K562 (cell line): Measurements from ENCODE around the gene SCYL1. TPM values are rescaled to one million over a fixed set of nuclear protein-coding genes. Genes with fewer than 3 reads are reported as not detected.
A peak's percentile ranks its signal among the peaks of the same experiment; 100 is the strongest.

Source experiments
- BDP1 ChIP-seq: IDR thresholded peaks from 3 replicates; pipeline ENCODE4 v1.6.1; 2011; ENCODE audit not compliant: insufficient read length, insufficient read depth
- C11orf30 ChIP-seq: fragments of 450-650 bp; IDR thresholded peaks from 2 replicates; pipeline ENCODE4 v1.6.1; 2016; ENCODE audit warnings: low read depth, mild to moderate bottlenecking
- CEBPG ChIP-seq, 3 experiments: fragments of 200-800 bp in 1 of 3; sonication (Bioruptor generic) in 1 of 3; sonication (generic) in 1 of 3; formaldehyde crosslinking in 1 of 3; IDR thresholded peaks in 2 of 3; conservative IDR thresholded peaks in 1 of 3; 2 replicates each; pipeline versions ENCODE4 v1.6.1 to v1.8.0; 2016 to 2022; ENCODE audit warnings: missing compliant biosample characterization in 2 of 3, missing genetic modification characterization in 2 of 3, mild to moderate bottlenecking in 1 of 3, missing genetic modification reagents in 1 of 3
- GTF2A2 ChIP-seq: IDR thresholded peaks from 2 replicates; pipeline ENCODE4 v1.6.1; 2016; ENCODE audit warnings: mild to moderate bottlenecking, missing genetic modification characterization, missing compliant biosample characterization
- GTF2E2 ChIP-seq: fragments of 200-800 bp; sonication (Bioruptor generic); IDR thresholded peaks from 2 replicates; pipeline ENCODE4 v1.6.1; 2016; ENCODE audit warnings: missing genetic modification characterization, missing compliant biosample characterization
- KLF1 ChIP-seq: fragments of 450-650 bp; IDR thresholded peaks from 2 replicates; pipeline ENCODE4 v1.6.1; 2016; ENCODE audit warnings: missing genetic modification characterization, missing compliant biosample characterization
- KLF16 ChIP-seq: IDR thresholded peaks from 2 replicates; pipeline ENCODE4 v1.6.1; 2016; ENCODE audit warnings: antibody characterized with exemption
- MEIS2 ChIP-seq: fragments of 450-650 bp; IDR thresholded peaks from 2 replicates; pipeline ENCODE4 v1.6.1; 2014; ENCODE audit warnings: mild to moderate bottlenecking; ENCODE audit not compliant: partially characterized antibody
- MTF1 ChIP-seq: fragments of 250-450 bp; sonication (Bioruptor Pico); IDR thresholded peaks from 2 replicates; pipeline ENCODE4 v1.9.0; 2021; ENCODE audit warnings: moderate library complexity, mild to moderate bottlenecking, inconsistent platforms, borderline replicate concordance
- MXI1 ChIP-seq: IDR thresholded peaks from 2 replicates; pipeline ENCODE4 v1.6.1; 2011; ENCODE audit warnings: low read depth, mild to moderate bottlenecking, improper control_type of control experiment, low read length
- NCOR1 ChIP-seq: fragments of 450-650 bp; IDR thresholded peaks from 2 replicates; pipeline ENCODE4 v1.6.1; 2016; ENCODE audit warnings: mild to moderate bottlenecking, moderate library complexity
- RNF2 ChIP-seq: sonication (generic); IDR thresholded peaks from 2 replicates; pipeline ENCODE4 v1.6.1; 2016
- TRIM24 ChIP-seq, 2 experiments: fragments of 450-650 bp; IDR thresholded peaks; 2 replicates each; pipeline ENCODE4 v1.6.1; 2016
- ZNF445 ChIP-seq: fragments of 250-450 bp; sonication (Bioruptor Pico); IDR thresholded peaks from 2 replicates; pipeline ENCODE4 v1.4.0; 2020; ENCODE audit warnings: low read depth, mild to moderate bottlenecking, moderate library complexity
- ZSCAN29 ChIP-seq: fragments of 450-650 bp; IDR thresholded peaks from 2 replicates; pipeline ENCODE4 v1.6.1; 2017
- polyA plus RNA-seq, 8 experiments: library from polyadenylated mRNA; depleted of rRNA in 4 of 8; stranded (reverse) in 5 of 8; unstranded in 3 of 8; fragments of >200 nt; fragmentation: Nextera tagmentation in 2 of 8; fragmentation: Illumina TruSeq in 1 of 8; extraction: Ambion mirVana in 2 of 8; extraction: Trizol in 1 of 8; gene quantifications; 2 replicates each; pipeline versions ENCODE4 v1.2.1 to v1.2.3, GENCODE V29; 2011 to 2014; ENCODE audit warnings: inconsistent platforms in 1 of 8, missing spikeins in 1 of 8
- total RNA-seq, 7 experiments: library from RNA; depleted of rRNA in 6 of 7; stranded (reverse); fragments of >200 nt in 6 of 7; fragmentation: Illumina TruSeq in 2 of 7; extraction: Trizol in 2 of 7; gene quantifications; 2 replicates each; pipeline versions ENCODE4 v1.2.1 to v1.2.3, GENCODE V29; 2011 to 2021; ENCODE audit warnings: low replicate concordance in 1 of 7
- TF ChIP-seq, protein P1 (sequence below), 2 experiments: fragments of 250-450 bp in 1 of 2; fragments of 450-650 bp in 1 of 2; sonication (Bioruptor Pico) in 1 of 2; IDR thresholded peaks; 2 replicates each; pipeline versions ENCODE4 v1.6.1 to v1.8.0; 2016 to 2021; ENCODE audit warnings: mild to moderate bottlenecking in 2 of 2, moderate library complexity in 2 of 2, missing compliant biosample characterization in 1 of 2, missing genetic modification characterization in 1 of 2
- TF ChIP-seq, protein P2 (sequence below): fragments of 200-800 bp; sonication (Bioruptor generic); IDR thresholded peaks from 2 replicates; pipeline ENCODE4 v1.6.1; 2016; ENCODE audit warnings: missing genetic modification characterization, missing compliant biosample characterization
- TF ChIP-seq, protein P3 (sequence below): IDR thresholded peaks from 2 replicates; pipeline ENCODE4 v1.6.1; 2011; ENCODE audit not compliant: insufficient read length; ENCODE audit errors: extremely low read depth
- TF ChIP-seq, protein P4 (sequence below): fragments of 250-450 bp; sonication (Bioruptor Pico); IDR thresholded peaks from 2 replicates; pipeline ENCODE4 v1.4.0; 2020; ENCODE audit warnings: borderline replicate concordance
- TF ChIP-seq, protein P5 (sequence below): fragments of 250-450 bp; sonication (Bioruptor Pico); IDR thresholded peaks from 2 replicates; pipeline ENCODE4 v1.8.0; 2022; ENCODE audit warnings: moderate library complexity, mild to moderate bottlenecking, inconsistent platforms

SCYL1 gene
- total and polyA plus RNA-seq, 9 of the 15 experiments (the other 6 are each of a cell fraction or from before 2014, with no cell fraction given): 1.9 to 145 (median 57.6) TPM

DNA sequence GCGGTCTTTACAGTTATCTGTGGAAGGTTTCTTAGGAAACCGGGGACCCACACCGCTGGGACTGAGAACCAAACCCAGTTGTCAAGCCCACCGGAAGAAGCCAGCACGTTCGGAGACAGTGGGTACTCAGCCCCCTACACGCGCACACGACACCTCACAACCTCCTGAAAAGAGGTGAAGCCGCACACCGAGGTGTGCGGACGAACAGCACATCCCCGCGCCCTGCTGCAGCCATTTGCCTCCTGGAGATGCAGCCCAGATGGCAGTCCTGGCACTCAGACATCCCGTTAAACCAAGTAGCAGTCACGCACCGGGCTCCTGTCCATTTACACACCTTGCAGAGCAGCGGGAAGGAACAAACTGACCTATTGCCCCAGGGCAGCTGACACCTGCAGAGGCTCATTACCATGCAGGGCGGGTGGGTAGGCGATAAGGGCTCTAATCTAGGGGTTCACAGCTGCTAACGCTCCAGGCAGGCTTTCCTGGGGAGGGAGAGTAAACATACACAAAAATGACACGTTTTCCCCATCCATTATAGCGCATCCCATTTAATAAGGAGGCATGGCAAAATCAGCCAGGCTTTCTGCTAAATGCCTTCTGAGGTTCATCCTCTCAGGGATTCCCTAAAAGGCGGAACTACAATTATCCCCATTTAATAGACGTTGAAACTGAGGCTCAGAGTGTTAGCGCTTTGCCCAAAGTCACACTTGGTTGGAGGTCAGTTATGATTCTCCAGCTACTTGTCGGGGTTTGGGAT, 50.1 kb downstream of the SCYL1 start (continued):
- TF ChIP-seq, protein P1, sequence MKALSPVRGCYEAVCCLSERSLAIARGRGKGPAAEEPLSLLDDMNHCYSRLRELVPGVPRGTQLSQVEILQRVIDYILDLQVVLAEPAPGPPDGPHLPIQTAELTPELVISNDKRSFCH (CRISPR knock-in tag; IDR thresholded peaks at IDR 0.05): no peak
- TF ChIP-seq, protein P1 (tag; IDR thresholded peaks at IDR 0.05): peak; percentile 77; the same call in 1 of the 2 replicates
- TF ChIP-seq KLF1 (tag): 0 out of 2 replicates have a peak, but pooled peaks have one; percentile 22
- no peak for TF ChIP-seq BDP1
- no peak for TF ChIP-seq ZSCAN29
- no peak for TF ChIP-seq CEBPG (CRISPR knock-in tag; IDR thresholded peaks at IDR 0.05)
- TF ChIP-seq CEBPG (tag; conservative IDR thresholded peaks at IDR 0.05 in 1 of 2, IDR thresholded peaks at IDR 0.05 in 1 of 2): no peak
- TF ChIP-seq TRIM24 (IDR thresholded peaks at IDR 0.05): peak; percentile 91 to 94
- TF ChIP-seq ZNF445: no peak
- TF ChIP-seq MTF1: no peak
- no peak for TF ChIP-seq MEIS2
- TF ChIP-seq KLF16: peak; percentile 97
- peak; percentile 79; the same call in 1 of the 2 replicates for TF ChIP-seq MXI1
- TF ChIP-seq, protein P2, sequence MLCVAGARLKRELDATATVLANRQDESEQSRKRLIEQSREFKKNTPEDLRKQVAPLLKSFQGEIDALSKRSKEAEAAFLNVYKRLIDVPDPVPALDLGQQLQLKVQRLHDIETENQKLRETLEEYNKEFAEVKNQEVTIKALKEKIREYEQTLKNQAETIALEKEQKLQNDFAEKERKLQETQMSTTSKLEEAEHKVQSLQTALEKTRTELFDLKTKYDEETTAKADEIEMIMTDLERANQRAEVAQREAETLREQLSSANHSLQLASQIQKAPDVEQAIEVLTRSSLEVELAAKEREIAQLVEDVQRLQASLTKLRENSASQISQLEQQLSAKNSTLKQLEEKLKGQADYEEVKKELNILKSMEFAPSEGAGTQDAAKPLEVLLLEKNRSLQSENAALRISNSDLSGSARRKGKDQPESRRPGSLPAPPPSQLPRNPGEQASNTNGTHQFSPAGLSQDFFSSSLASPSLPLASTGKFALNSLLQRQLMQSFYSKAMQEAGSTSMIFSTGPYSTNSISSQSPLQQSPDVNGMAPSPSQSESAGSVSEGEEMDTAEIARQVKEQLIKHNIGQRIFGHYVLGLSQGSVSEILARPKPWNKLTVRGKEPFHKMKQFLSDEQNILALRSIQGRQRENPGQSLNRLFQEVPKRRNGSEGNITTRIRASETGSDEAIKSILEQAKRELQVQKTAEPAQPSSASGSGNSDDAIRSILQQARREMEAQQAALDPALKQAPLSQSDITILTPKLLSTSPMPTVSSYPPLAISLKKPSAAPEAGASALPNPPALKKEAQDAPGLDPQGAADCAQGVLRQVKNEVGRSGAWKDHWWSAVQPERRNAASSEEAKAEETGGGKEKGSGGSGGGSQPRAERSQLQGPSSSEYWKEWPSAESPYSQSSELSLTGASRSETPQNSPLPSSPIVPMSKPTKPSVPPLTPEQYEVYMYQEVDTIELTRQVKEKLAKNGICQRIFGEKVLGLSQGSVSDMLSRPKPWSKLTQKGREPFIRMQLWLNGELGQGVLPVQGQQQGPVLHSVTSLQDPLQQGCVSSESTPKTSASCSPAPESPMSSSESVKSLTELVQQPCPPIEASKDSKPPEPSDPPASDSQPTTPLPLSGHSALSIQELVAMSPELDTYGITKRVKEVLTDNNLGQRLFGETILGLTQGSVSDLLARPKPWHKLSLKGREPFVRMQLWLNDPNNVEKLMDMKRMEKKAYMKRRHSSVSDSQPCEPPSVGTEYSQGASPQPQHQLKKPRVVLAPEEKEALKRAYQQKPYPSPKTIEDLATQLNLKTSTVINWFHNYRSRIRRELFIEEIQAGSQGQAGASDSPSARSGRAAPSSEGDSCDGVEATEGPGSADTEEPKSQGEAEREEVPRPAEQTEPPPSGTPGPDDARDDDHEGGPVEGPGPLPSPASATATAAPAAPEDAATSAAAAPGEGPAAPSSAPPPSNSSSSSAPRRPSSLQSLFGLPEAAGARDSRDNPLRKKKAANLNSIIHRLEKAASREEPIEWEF: peak; percentile 71; the same call in 1 of the 2 replicates
- no peak for TF ChIP-seq GTF2A2 (tag)
- TF ChIP-seq, protein P3, sequence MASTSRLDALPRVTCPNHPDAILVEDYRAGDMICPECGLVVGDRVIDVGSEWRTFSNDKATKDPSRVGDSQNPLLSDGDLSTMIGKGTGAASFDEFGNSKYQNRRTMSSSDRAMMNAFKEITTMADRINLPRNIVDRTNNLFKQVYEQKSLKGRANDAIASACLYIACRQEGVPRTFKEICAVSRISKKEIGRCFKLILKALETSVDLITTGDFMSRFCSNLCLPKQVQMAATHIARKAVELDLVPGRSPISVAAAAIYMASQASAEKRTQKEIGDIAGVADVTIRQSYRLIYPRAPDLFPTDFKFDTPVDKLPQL: no peak
- TF ChIP-seq C11orf30: no peak
- TF ChIP-seq, protein P4, sequence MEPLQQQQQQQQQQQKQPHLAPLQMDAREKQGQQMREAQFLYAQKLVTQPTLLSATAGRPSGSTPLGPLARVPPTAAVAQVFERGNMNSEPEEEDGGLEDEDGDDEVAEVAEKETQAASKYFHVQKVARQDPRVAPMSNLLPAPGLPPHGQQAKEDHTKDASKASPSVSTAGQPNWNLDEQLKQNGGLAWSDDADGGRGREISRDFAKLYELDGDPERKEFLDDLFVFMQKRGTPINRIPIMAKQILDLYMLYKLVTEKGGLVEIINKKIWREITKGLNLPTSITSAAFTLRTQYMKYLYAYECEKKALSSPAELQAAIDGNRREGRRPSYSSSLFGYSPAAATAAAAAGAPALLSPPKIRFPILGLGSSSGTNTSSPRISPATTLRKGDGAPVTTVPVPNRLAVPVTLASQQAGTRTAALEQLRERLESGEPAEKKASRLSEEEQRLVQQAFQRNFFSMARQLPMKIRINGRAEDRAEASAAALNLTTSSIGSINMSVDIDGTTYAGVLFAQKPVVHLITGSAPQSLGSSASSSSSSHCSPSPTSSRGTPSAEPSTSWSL (CRISPR knock-in tag): no peak
- TF ChIP-seq, protein P5, sequence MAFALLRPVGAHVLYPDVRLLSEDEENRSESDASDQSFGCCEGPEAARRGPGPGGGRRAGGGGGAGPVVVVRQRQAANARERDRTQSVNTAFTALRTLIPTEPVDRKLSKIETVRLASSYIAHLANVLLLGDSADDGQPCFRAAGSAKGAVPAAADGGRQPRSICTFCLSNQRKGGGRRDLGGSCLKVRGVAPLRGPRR (CRISPR knock-in tag): no peak
- no peak for TF ChIP-seq GTF2E2 (tag)
- TF ChIP-seq NCOR1: peak; percentile 92
- no peak; the same call in 1 of the 2 replicates for TF ChIP-seq RNF2
